Fibroblast of villous mesenchyme (primary cell): ENCODE measurements around the gene RASSF7. TPM values are rescaled to one million over a fixed set of nuclear protein-coding genes. Genes with fewer than 3 reads are reported as not detected.
A peak's percentile ranks its signal among the peaks of the same experiment; 100 is the strongest.
"Not testable (repeated sequence)": the region's sequence is repeated elsewhere in the genome, so short reads cannot be mapped to it uniquely, and the experiment has no call there.

Experiments used
- DNase-seq: peaks from one replicate; pipeline ENCODE4 v3.0.0-alpha.2; 2010; ENCODE audit warnings: low read depth
- H3K4me3 ChIP-seq: 2 replicates; pipeline ENCODE4 v1.5.1; 2011; ENCODE audit warnings: low read depth, mild to moderate bottlenecking, low read length
- total RNA-seq: library from RNA; depleted of rRNA; stranded (reverse); fragments of >200 nt; gene quantifications from 2 replicates; pipeline ENCODE4 v1.2.3, GENCODE V29; 2012
- TF ChIP-seq, protein P1 (sequence below): IDR thresholded peaks from 2 replicates; pipeline ENCODE4 v1.5.1; 2012; ENCODE audit warnings: low read depth, mild to moderate bottlenecking, low read length; ENCODE audit not compliant: insufficient read depth

RASSF7 gene, protein sequence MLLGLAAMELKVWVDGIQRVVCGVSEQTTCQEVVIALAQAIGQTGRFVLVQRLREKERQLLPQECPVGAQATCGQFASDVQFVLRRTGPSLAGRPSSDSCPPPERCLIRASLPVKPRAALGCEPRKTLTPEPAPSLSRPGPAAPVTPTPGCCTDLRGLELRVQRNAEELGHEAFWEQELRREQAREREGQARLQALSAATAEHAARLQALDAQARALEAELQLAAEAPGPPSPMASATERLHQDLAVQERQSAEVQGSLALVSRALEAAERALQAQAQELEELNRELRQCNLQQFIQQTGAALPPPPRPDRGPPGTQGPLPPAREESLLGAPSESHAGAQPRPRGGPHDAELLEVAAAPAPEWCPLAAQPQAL
- 14.2 and 15.5 TPM in 2 replicates for total RNA-seq

DNA sequence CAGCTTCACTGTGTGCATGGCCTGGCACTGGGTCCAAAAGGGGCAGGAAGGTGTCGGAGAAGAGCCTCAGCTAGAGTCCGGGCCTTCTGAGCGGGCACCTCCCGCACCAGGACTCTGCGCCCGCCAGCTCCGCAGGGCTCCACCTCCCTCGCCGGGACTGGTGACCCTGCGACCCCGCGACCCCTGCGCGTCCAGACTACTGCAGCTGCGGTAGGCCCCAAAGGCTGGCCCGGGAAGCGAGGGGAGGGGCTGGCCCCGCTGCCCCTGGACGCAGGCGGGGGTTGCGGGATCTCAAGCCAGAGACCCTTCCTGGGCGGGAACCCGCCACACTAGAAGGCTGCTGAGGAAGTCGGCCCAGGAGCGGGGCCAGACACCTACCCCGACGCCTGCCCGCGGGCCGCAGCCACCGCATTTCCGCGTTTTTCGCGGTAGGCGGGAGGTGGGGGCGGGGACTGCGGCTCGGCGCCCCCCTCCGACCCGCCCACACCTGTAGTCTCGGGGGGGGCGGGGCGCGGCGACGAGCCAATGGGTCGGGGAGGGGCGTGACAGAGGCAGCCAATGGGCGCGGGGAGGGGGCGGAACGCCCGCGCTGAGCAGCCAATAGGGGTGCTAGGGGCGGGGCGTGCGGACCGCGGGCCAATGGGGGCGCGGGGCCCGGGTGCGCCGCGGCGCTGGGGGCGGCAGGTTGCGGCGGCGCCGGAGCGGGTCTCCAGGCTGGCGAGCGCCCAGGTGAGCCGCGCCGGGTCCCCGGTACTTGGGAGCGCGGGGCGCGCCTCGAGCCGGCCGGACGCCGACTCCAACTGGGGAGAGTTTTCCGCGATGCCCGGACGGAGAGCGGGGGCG lies at the start of gene RASSF7, which contains the start of gene LMNTD2:
RASSF7 (plus strand) TSS at position 666 of the 843 bp plus-strand sequence. CDS start 799 bp downstream, outside the sequence.
LMNTD2 (minus strand) TSS at position 434 of the 843 bp plus-strand sequence; CDS start at position 412, 22 bp downstream.
- peak within 1 kb of the TSS; percentile 68 for H3K4me3 ChIP-seq
- TF ChIP-seq, protein P1, sequence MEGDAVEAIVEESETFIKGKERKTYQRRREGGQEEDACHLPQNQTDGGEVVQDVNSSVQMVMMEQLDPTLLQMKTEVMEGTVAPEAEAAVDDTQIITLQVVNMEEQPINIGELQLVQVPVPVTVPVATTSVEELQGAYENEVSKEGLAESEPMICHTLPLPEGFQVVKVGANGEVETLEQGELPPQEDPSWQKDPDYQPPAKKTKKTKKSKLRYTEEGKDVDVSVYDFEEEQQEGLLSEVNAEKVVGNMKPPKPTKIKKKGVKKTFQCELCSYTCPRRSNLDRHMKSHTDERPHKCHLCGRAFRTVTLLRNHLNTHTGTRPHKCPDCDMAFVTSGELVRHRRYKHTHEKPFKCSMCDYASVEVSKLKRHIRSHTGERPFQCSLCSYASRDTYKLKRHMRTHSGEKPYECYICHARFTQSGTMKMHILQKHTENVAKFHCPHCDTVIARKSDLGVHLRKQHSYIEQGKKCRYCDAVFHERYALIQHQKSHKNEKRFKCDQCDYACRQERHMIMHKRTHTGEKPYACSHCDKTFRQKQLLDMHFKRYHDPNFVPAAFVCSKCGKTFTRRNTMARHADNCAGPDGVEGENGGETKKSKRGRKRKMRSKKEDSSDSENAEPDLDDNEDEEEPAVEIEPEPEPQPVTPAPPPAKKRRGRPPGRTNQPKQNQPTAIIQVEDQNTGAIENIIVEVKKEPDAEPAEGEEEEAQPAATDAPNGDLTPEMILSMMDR, result no peak

DNA sequence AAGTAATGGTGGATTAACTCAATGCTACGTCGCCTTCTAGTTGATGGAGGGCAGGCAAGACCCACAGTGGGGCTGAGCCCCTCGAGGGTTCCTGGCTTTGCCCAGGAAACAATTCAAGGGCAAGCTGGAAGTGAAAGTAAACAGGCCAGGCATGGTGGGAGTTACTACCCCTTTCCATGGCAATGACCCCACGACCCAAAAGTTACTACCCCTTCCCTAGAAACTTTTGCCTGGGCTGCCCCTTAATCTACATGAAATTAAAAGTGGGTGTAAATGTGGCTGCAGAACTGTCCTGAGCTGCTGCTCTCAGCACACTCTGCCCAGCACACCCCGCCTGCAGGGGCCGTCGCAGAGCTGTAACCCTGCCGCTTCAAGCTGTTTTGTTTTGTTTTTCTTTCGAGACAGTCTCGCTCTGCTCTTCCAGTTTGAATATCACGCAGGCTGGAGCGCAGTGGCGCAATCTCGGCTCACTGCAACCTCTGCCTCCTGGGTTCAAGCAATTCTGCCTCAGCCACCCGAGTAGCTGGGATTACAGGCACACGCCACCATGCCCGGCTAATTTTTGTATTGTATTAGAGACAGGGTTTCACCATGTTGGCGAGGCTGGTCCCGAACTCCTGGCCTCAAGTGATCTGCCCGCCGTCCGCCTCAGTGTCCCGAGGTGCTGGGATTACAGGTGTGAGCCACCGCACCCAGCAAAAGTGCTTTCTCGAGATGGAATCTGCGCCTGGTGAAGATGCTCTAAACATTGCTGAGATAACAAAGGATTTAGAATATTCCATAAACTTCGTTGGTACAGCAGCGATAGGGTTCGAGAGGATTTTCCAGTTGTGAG lies 47.8 kb upstream of the RASSF7 start:
- DNase-seq, result no peak
- no peak overlapping the region for H3K4me3 ChIP-seq

More for the DNA sequence above, at the start of gene RASSF7, which contains the start of gene LMNTD2:
- DNase-seq, result peak; percentile 87

DNA sequence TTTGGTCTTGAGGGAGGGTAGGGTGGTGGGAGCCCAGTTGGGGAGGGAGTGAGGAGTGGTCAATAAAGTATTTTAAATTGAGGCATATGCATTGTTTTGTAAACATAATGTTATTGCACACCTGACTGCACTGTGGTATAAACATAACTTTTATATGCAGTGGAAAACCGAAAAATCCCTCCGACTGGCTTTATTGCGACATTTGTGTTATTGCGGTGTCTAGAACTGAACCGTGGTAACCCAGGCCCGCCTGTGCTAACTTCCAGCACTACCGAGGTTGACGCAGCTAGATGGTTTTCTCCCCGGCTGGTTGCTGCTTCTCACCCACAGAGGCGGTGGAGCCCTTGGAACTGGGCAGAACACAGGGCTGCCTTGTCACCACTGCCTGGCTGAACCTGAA lies 46.2 kb upstream of the RASSF7 start:
- TF ChIP-seq, protein P1, result no peak
- no peak for DNase-seq
- H3K4me3 ChIP-seq, result no peak overlapping the region

More for the DNA sequence above, 47.8 kb upstream of the RASSF7 start:
- TF ChIP-seq, protein P1, result no peak

DNA sequence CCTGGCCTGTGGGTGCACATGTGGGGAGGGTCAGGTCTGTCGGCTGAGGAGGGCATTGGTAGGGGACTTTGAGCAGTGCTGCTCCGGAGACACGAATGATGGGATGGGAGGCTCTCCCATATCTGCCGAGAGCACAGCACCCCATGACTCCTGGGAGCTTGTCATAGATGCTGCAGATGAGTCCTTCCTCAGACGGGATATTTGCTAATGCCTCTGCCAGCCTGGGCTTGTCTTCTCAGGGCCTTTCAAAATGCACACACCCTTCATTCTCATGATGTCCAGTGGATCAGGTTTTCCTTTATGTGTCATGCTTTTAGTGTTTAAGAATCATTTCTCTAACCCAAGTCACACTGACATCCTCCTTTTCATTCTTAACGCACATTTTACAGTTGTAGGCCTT lies 45.6 kb upstream of the RASSF7 start:
- H3K4me3 ChIP-seq, result no peak overlapping the region
- DNase-seq, result no peak
- TF ChIP-seq, protein P1, result no peak

DNA sequence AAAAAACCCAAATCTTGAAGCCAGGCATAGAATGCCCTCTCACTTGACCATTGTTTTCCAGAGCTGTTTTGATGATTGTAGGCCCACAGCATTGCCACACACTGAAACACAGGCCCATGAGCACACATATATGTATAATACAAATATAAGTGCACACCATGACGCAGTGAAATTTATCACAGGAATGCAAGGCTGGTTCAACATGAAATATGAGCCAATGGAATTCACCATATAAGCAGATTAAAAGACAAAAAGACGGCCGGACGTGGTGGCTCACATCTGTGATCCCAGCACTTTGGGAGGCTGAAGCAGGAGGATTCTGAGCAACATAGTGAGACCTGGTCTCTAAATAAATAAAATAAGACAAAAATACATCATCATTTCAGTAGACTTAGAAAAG lies 44.4 kb upstream of the RASSF7 start:
- TF ChIP-seq, protein P1, result no peak
- no peak for DNase-seq
- H3K4me3 ChIP-seq, result no peak overlapping the region

DNA sequence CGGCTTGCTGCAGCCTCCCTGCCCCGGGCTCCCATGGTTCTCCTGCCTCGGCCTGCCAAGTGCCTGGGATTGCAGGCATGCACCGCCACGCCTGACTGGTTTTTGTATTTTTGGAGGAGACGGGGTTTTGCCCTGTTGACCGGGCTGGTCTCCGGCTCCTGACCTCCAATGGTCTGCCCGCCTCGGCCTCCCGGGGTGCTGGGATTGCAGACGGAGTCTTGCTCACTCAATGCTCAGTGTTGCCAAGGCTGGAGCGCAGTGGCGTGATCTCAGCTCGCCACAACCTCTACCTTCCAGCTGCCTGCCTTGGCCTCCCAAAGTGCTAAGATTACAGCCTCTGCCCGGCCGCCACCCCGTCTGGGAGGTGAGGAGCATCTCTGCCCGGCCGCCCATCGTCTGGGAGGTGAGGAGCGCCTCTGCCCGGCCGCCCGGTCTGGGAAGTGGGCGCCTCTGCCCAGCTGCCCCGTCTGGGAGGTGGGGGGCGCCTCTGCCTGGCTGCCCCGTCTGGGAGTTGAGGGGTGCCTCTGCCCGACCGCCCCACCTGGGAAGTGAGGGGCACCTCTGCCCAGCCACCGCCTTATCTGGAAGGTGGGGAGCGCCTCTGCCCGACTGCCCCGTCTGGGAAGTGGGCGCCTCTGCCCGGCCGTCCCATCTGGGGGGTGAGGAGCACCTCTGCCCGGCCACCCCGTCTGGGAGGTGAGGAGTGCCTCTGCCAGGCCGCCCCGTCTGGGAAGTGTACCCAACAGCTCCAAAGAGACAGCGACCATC lies 43.7 kb upstream of the RASSF7 start:
- DNase-seq, H3K4me3 ChIP-seq: not testable (repeated sequence)
